Neural progenitor cell (in vitro differentiated cells): ENCODE data around the gene SPATA13. TPM values are rescaled to one million over a fixed set of nuclear protein-coding genes. Genes with fewer than 3 reads are reported as not detected.

Experiments used
- DNase-seq: peaks from one replicate; pipeline ENCODE4 v3.0.0-alpha.2; 2016; ENCODE audit warnings: low spot score
- H2AFZ ChIP-seq: fragments of 200-600 bp; sonication (generic); replicated peaks from 2 replicates; pipeline ENCODE4 v1.6.1; 2016; ENCODE audit warnings: antibody characterized with exemption
- H3F3A ChIP-seq: fragments of 200-600 bp; sonication (generic); 2 replicates; pipeline ENCODE4 v1.6.1; 2016; ENCODE audit warnings: antibody characterized with exemption, low read depth
- H3K27ac ChIP-seq: fragments of 200-600 bp; sonication (generic); 2 replicates; pipeline ENCODE4 v1.5.1; 2016; ENCODE audit warnings: mild to moderate bottlenecking
- H3K27me3 ChIP-seq: fragments of 200-600 bp; sonication (generic); 2 replicates; pipeline ENCODE4 v1.6.1; 2016; ENCODE audit warnings: mild to moderate bottlenecking, moderate library complexity
- H3K36me3 ChIP-seq: fragments of 200-600 bp; sonication (generic); 2 replicates; pipeline ENCODE4 v1.5.1; 2016
- H3K4me1 ChIP-seq: fragments of 200-600 bp; sonication (generic); 2 replicates; pipeline ENCODE4 v1.6.1; 2016; ENCODE audit warnings: mixed run types
- H3K4me2 ChIP-seq: fragments of 200-600 bp; sonication (generic); 2 replicates; pipeline ENCODE4 v1.6.1; 2016
- H3K4me3 ChIP-seq: fragments of 200-600 bp; sonication (generic); 2 replicates; pipeline ENCODE4 v1.5.1; 2016
- H3K79me2 ChIP-seq: fragments of 200-600 bp; sonication (generic); 2 replicates; pipeline ENCODE4 v1.6.1; 2016; ENCODE audit warnings: low read depth
- H3K9ac ChIP-seq: fragments of 200-600 bp; sonication (generic); 2 replicates; pipeline ENCODE4 v1.6.1; 2016
- H3K9me3 ChIP-seq: fragments of 200-600 bp; sonication (generic); 2 replicates; pipeline ENCODE4 v1.5.1; 2016; ENCODE audit warnings: low read depth
- H4K20me1 ChIP-seq: fragments of 200-600 bp; sonication (generic); 2 replicates; pipeline ENCODE4 v1.6.1; 2016; ENCODE audit warnings: low read depth
- H3K27ac Mint-ChIP-seq: 3 replicates; pipeline ENCODE4 v1.8.0; 2021; ENCODE audit warnings: mixed read lengths
- H3K27me3 Mint-ChIP-seq: 2 replicates; pipeline ENCODE4 v1.8.0; 2022; ENCODE audit warnings: low read depth, mild to moderate bottlenecking, inconsistent platforms, moderate library complexity, mixed read lengths; ENCODE audit not compliant: insufficient read depth
- H3K36me3 Mint-ChIP-seq: 3 replicates; pipeline ENCODE4 v1.8.0; 2021; ENCODE audit warnings: mixed read lengths
- H3K4me1 Mint-ChIP-seq: 3 replicates; pipeline ENCODE4 v1.8.0; 2021; ENCODE audit warnings: mixed read lengths
- H3K4me3 Mint-ChIP-seq: 3 replicates; pipeline ENCODE4 v1.8.0; 2021; ENCODE audit warnings: mild to moderate bottlenecking, moderate library complexity, mixed read lengths
- H3K9me3 Mint-ChIP-seq: 3 replicates; pipeline ENCODE4 v1.8.0; 2020; ENCODE audit warnings: mixed read lengths
- EZH2 ChIP-seq: fragments of 200-600 bp; sonication (generic); IDR thresholded peaks from 2 replicates; pipeline ENCODE4 v1.6.1; 2017; ENCODE audit warnings: antibody characterized with exemption, mild to moderate bottlenecking, moderate library complexity
- EZH2phosphoT487 ChIP-seq: fragments of 200-600 bp; sonication (generic); IDR thresholded peaks from 2 replicates; pipeline ENCODE4 v1.6.1; 2017; ENCODE audit warnings: antibody characterized with exemption
- total RNA-seq: library from RNA; depleted of rRNA; stranded (reverse); fragments of >200 nt; gene quantifications from 2 replicates; pipeline ENCODE4 v1.2.3, GENCODE V29; 2015; ENCODE audit warnings: low replicate concordance
- TF ChIP-seq, protein P1 (sequence below): fragments of 200-600 bp; sonication (generic); IDR thresholded peaks from 2 replicates; pipeline ENCODE4 v1.5.1; 2017; ENCODE audit warnings: antibody characterized with exemption, mild to moderate bottlenecking

Gene SPATA13
- total RNA-seq, 1 donor from 2014 or later, result 15.9 TPM

GRCh38 chr13:24192057-24192810 lies 31.7 kb downstream of the SPATA13 start:
- Histone ChIP-seq H2AFZ (no peak overlapping the region), H3K79me2 (no peaks in the 10 kb centered on the region), H3K9ac (no peak overlapping the region), H3K27ac (no peak overlapping the region), H3K27me3 (no peaks in the 10 kb centered on the region), H3K9me3 (no peaks in the 10 kb centered on the region), H3K36me3 (no peaks in the 10 kb centered on the region), H4K20me1 (no peaks in the 10 kb centered on the region), H3F3A (peaks cover 7% of the 10 kb centered on the region), H3K4me2 (no peak overlapping the region), H3K4me1 (peaks cover 8% of the 10 kb centered on the region), H3K4me3 (no peak overlapping the region)
- Mint-ChIP-seq H3K27me3 (peaks cover 2% of the 10 kb centered on the region), H3K4me3 (no peak overlapping the region), H3K27ac (no peak overlapping the region), H3K4me1 (peaks cover 5% of the 10 kb centered on the region), H3K9me3 (peaks cover 37% of the 10 kb centered on the region), H3K36me3 (peaks cover 33% of the 10 kb centered on the region)
- TF ChIP-seq, protein P1, sequence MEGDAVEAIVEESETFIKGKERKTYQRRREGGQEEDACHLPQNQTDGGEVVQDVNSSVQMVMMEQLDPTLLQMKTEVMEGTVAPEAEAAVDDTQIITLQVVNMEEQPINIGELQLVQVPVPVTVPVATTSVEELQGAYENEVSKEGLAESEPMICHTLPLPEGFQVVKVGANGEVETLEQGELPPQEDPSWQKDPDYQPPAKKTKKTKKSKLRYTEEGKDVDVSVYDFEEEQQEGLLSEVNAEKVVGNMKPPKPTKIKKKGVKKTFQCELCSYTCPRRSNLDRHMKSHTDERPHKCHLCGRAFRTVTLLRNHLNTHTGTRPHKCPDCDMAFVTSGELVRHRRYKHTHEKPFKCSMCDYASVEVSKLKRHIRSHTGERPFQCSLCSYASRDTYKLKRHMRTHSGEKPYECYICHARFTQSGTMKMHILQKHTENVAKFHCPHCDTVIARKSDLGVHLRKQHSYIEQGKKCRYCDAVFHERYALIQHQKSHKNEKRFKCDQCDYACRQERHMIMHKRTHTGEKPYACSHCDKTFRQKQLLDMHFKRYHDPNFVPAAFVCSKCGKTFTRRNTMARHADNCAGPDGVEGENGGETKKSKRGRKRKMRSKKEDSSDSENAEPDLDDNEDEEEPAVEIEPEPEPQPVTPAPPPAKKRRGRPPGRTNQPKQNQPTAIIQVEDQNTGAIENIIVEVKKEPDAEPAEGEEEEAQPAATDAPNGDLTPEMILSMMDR, result no peak
- TF ChIP-seq EZH2 (no peak), EZH2phosphoT487 (no peak)
- DNase-seq, result no peak

GRCh38 chr13:24192811-24193162 lies 32.3 kb downstream of the SPATA13 start:
- TF ChIP-seq EZH2 (no peak), EZH2phosphoT487 (no peak)
- TF ChIP-seq, protein P1, result no peak
- peaks cover 7% of the 10 kb centered on the region for H3F3A ChIP-seq
- H3K79me2 ChIP-seq, result no peaks in the 10 kb centered on the region
- H4K20me1 ChIP-seq, result no peaks in the 10 kb centered on the region
- H3K36me3 ChIP-seq, result no peaks in the 10 kb centered on the region
- peaks cover 31% of the 10 kb centered on the region for H3K9me3 Mint-ChIP-seq
- H2AFZ ChIP-seq, result no peak overlapping the region
- H3K9me3 ChIP-seq, result no peaks in the 10 kb centered on the region
- DNase-seq, result no peak
- H3K27me3 ChIP-seq, result no peaks in the 10 kb centered on the region
- H3K36me3 Mint-ChIP-seq, result peaks cover 27% of the 10 kb centered on the region
- no peak overlapping the region for H3K4me3 ChIP-seq
- no peak overlapping the region for H3K27ac ChIP-seq
- no peak overlapping the region for H3K4me3 Mint-ChIP-seq
- H3K27ac Mint-ChIP-seq, result no peak overlapping the region
- H3K27me3 Mint-ChIP-seq, result peaks cover 2% of the 10 kb centered on the region
- no peak overlapping the region for H3K9ac ChIP-seq
- peaks cover 8% of the 10 kb centered on the region for H3K4me1 ChIP-seq
- H3K4me1 Mint-ChIP-seq, result peaks cover 5% of the 10 kb centered on the region
- H3K4me2 ChIP-seq, result no peak overlapping the region

- Histone ChIP-seq H3F3A (peaks cover 7% of the 10 kb centered on the region), H3K4me2 (no peak overlapping the region), H3K27me3 (no peaks in the 10 kb centered on the region), H4K20me1 (no peaks in the 10 kb centered on the region), H3K4me3 (no peak overlapping the region), H3K9me3 (no peaks in the 10 kb centered on the region), H3K9ac (no peak overlapping the region), H3K36me3 (no peaks in the 10 kb centered on the region), H3K4me1 (peaks cover 8% of the 10 kb centered on the region), H3K27ac (no peak overlapping the region), H2AFZ (no peak overlapping the region), H3K79me2 (no peaks in the 10 kb centered on the region)
- TF ChIP-seq EZH2 (no peak), EZH2phosphoT487 (no peak)
- TF ChIP-seq, protein P1, result no peak
- Mint-ChIP-seq H3K27me3 (peaks cover 5% of the 10 kb centered on the region), H3K27ac (no peak overlapping the region), H3K4me1 (peaks cover 5% of the 10 kb centered on the region), H3K4me3 (no peak overlapping the region), H3K36me3 (peaks cover 27% of the 10 kb centered on the region), H3K9me3 (peaks cover 20% of the 10 kb centered on the region)
- no peak for DNase-seq
Measured at GRCh38 chr13:24194447-24194846, 33.9 kb downstream of the SPATA13 start.
